SJCRH30 (cell line): ENCODE data around the gene MAP3K5. TPM values are rescaled to one million over a fixed set of nuclear protein-coding genes. Genes with fewer than 3 reads are reported as not detected.

ENCODE experiments used
- DNase-seq, 2 experiments: peaks; one replicate each; pipeline ENCODE4 v3.0.0-alpha.2; 2015 to 2020
- H3K27ac ChIP-seq: fragments of 250-450 bp; sonication (Bioruptor Pico); 2 replicates; pipeline ENCODE4 v1.5.1; 2020; ENCODE audit warnings: mild to moderate bottlenecking, moderate library complexity
- H3K27me3 ChIP-seq: fragments of 250-450 bp; sonication (Bioruptor Pico); 2 replicates; pipeline ENCODE4 v1.5.1; 2020; ENCODE audit warnings: mild to moderate bottlenecking, moderate library complexity
- H3K36me3 ChIP-seq: fragments of 250-450 bp; sonication (Bioruptor Pico); 2 replicates; pipeline ENCODE4 v1.5.1; 2020; ENCODE audit warnings: mild to moderate bottlenecking, moderate library complexity
- H3K4me1 ChIP-seq: fragments of 250-450 bp; sonication (Bioruptor Pico); 2 replicates; pipeline ENCODE4 v1.5.1; 2020; ENCODE audit warnings: mild to moderate bottlenecking, moderate library complexity
- H3K4me3 ChIP-seq: fragments of 250-450 bp; sonication (Bioruptor Pico); 2 replicates; pipeline ENCODE4 v1.5.1; 2020; ENCODE audit warnings: mild to moderate bottlenecking, moderate library complexity
- H3K9me3 ChIP-seq: fragments of 250-450 bp; sonication (Bioruptor Pico); replicated peaks from 2 replicates; pipeline ENCODE4 v1.5.1; 2020; ENCODE audit warnings: mild to moderate bottlenecking, moderate library complexity
- total RNA-seq: library from RNA; depleted of rRNA; stranded (reverse); fragments of >200 nt; shearing (Covaris generic); gene quantifications from 2 replicates; pipeline ENCODE4 v1.2.3, GENCODE V29; 2014

Gene MAP3K5
- total RNA-seq, 1 experiment from 2014 or later = 15.9 TPM

DNA sequence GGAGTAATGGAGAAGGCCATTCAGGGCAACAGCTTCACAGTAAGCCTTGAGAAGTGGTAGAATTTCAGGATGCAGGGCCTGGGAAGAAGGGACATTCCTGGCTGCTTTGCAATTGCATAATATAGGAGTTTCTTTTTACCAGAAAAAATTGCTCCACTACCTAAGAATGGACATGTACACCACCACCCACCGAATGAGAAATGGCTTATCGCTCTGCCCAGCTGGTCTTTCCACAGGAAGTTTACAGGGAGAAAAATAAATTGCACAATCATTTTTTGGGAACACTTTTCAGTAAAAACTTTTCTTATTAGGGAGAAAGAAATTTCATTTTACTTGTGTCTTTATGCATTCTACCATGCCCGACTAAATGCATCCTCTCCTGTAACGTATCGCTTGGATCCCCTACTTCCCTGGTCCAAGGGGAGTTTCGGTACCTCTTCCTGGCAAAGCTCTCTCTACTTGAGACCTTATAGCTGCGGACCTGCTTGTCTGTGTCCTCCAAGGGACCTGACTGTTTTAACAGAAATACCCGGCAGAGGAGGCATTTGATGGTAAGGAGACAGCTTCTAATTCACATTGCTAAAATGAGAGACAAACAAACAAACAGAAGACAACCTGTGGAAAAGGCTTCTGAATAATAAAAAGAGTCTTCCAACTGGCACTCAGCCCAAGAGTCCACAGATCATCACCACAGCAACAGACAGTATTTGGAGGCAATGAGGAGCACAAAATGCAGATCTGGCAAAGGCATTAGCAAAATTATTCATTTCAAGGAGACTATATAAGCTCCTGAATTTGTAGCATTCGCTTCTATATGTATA lies 54.2 kb downstream of the MAP3K5 start:
- Histone ChIP-seq H3K36me3 (no peaks in the 10 kb centered on the region), H3K27me3 (no peaks in the 10 kb centered on the region), H3K27ac (no peak overlapping the region), H3K4me3 (no peak overlapping the region), H3K4me1 (no peaks in the 10 kb centered on the region), H3K9me3 (no peaks in the 10 kb centered on the region)
- no peak for DNase-seq

DNA sequence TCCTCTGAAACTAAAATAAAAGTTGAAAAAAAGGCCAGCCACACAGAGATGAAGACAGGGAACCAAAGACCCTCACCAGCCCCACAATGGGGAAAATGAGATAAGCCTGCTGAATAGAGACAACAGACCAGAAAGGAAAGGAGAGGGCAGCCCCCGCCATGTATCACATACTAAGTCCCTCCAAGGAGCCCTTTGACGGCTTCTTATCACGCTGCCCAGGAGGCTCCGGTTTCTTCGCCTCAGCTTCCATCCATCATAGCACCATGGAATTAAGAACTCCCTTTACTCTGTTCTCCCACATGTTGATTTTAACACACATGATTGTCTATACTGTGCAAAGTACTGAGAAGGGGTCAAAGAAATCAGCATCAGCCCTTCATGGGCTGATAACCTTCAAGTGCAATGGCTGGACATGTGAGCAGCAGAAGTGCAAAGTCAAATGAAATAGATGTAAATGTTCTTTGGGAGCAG lies 54.9 kb downstream of the MAP3K5 start:
- no peak overlapping the region for H3K27ac ChIP-seq
- H3K4me3 ChIP-seq = no peak overlapping the region
- no peaks in the 10 kb centered on the region for H3K4me1 ChIP-seq
- H3K9me3 ChIP-seq = no peaks in the 10 kb centered on the region
- no peak for DNase-seq
- no peaks in the 10 kb centered on the region for H3K36me3 ChIP-seq
- no peaks in the 10 kb centered on the region for H3K27me3 ChIP-seq

DNA sequence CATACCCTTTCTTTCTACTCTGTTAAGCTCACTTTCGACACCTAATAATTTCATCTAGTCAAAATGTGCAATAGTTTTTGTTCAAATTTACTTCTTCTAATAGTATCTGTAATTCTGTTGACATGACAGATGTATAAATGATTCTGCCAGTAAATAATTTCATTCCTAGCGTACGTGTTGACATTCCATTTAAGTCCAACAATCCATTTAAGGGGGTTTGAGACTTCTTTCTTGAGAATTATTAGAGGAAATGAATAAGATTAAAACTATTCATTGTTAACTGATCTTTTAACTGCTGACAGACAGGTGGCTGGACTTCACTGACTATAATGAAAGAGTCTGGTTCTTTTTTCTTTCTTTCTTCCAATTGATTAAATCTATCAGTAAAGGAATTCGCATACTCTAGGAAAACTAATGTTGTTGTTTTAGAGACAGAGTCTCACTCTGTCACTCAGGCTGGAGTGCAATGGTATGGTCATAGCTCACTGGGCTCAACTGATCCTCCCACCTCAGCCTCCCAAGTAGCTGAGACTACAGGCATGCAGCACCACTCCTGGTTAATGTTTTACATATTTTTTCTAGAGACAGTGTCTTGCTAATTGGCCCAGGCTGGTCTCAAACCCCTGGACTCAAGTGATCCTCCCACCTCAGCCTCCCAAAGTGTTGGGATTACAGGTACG lies 55.9 kb downstream of the MAP3K5 start:
- H3K9me3 ChIP-seq = no peaks in the 10 kb centered on the region
- no peaks in the 10 kb centered on the region for H3K27me3 ChIP-seq
- H3K4me1 ChIP-seq = no peaks in the 10 kb centered on the region
- H3K36me3 ChIP-seq = no peaks in the 10 kb centered on the region
- H3K4me3 ChIP-seq = no peak overlapping the region
- no peak for DNase-seq
- no peak overlapping the region for H3K27ac ChIP-seq

DNA sequence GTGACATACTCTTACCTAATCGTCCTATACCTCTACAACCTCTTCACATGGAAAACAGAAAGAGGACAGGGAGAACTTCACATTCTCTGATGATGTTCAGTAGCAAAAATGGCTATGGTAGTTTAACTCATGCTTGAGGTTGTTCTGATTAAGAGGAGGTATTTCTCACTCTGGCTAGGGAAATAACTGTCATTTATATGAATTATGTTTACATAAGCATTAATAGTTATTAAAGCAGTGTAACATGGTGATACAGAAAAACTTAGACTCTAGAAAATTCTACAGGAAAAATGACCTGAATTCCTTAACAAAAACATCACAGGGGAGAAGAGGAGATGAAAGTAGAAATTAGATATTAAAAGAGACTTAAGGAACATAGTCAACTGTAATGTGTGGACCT lies 57.3 kb downstream of the MAP3K5 start:
- no peak overlapping the region for H3K27ac ChIP-seq
- no peaks in the 10 kb centered on the region for H3K27me3 ChIP-seq
- no peaks in the 10 kb centered on the region for H3K36me3 ChIP-seq
- H3K4me1 ChIP-seq = no peaks in the 10 kb centered on the region
- H3K4me3 ChIP-seq = no peak overlapping the region
- H3K9me3 ChIP-seq = no peaks in the 10 kb centered on the region
- DNase-seq = no peak

DNA sequence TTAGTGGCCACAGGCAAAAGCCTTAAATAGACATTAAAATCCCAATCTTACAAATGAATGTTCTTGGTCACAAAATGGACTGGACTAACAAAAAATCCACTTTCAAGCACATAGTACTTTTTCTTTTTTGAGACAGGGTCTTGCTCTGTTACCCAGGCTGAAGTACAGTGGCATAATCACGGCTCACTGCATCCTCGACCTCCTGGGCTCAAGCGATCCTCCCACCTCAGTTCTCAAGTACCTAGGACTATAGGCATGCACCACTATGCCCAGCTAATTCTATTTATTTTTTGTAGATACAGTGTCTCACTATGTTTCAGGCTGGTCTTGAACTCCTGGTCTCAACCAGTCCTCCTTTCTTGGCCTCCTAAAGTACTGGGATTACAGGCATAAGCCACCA lies 59.4 kb downstream of the MAP3K5 start:
- H3K4me3 ChIP-seq = no peak overlapping the region
- H3K36me3 ChIP-seq = no peaks in the 10 kb centered on the region
- no peak overlapping the region for H3K27ac ChIP-seq
- H3K9me3 ChIP-seq = no peaks in the 10 kb centered on the region
- no peaks in the 10 kb centered on the region for H3K27me3 ChIP-seq
- H3K4me1 ChIP-seq = no peaks in the 10 kb centered on the region
- DNase-seq = no peak

DNA sequence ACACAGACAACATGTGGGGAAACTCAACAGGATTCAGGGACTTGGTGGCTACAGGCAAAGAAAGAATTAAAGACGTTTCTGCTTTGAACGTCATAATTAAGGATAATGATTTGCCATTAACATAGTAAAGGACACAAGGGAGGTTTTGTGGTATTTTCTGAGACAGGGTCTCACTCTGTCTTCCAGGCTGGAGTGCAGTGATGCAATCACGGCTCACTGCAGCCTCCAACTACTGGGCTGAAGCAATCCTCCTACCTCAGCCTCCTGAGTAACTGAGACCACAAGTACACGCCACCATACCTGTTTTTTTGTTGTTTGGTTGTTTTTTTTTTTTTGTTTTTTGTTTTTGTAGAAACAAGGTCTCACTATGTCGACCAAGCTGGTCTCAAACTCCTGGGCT lies 62.4 kb downstream of the MAP3K5 start:
- Histone ChIP-seq H3K4me1 (peaks cover 1% of the 10 kb centered on the region), H3K4me3 (no peak overlapping the region), H3K9me3 (peaks cover 4% of the 10 kb centered on the region; the same call in 1 of the 2 replicates), H3K36me3 (no peaks in the 10 kb centered on the region; the same call in 1 of the 2 replicates), H3K27me3 (no peaks in the 10 kb centered on the region), H3K27ac (no peak overlapping the region)
- DNase-seq = no peak

DNA sequence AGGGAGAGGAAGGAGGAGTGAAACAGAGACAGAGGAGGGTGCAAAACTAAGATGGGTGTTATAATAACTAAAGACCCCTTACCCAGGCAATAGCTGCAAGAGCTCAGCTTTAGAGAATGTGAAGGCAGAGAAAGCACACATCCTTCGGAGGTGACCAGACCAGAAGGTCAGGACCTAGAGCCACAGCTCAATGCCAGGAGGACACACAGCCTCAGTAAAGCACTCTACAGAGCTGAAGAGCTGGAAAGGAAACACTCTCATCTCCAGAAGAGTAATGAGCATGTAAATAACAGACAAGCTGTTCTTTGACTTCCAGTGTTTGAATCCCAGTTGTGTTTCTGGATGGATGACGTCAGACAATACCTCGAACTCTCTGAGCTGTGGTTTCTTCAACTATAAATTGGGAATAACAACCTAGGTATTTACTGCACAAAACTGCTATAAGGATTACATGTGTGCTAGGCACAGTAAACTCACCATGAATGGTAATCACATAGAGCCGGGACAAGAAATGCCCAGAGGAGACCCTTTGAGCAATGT lies 63.2 kb downstream of the MAP3K5 start:
- H3K4me3 ChIP-seq = no peak overlapping the region
- peaks cover 9% of the 10 kb centered on the region for H3K4me1 ChIP-seq
- peaks cover 4% of the 10 kb centered on the region; the same call in 1 of the 2 replicates for H3K9me3 ChIP-seq
- H3K27ac ChIP-seq = no peak overlapping the region
- no peak for DNase-seq
- no peaks in the 10 kb centered on the region; the same call in 1 of the 2 replicates for H3K36me3 ChIP-seq
- no peaks in the 10 kb centered on the region for H3K27me3 ChIP-seq

DNA sequence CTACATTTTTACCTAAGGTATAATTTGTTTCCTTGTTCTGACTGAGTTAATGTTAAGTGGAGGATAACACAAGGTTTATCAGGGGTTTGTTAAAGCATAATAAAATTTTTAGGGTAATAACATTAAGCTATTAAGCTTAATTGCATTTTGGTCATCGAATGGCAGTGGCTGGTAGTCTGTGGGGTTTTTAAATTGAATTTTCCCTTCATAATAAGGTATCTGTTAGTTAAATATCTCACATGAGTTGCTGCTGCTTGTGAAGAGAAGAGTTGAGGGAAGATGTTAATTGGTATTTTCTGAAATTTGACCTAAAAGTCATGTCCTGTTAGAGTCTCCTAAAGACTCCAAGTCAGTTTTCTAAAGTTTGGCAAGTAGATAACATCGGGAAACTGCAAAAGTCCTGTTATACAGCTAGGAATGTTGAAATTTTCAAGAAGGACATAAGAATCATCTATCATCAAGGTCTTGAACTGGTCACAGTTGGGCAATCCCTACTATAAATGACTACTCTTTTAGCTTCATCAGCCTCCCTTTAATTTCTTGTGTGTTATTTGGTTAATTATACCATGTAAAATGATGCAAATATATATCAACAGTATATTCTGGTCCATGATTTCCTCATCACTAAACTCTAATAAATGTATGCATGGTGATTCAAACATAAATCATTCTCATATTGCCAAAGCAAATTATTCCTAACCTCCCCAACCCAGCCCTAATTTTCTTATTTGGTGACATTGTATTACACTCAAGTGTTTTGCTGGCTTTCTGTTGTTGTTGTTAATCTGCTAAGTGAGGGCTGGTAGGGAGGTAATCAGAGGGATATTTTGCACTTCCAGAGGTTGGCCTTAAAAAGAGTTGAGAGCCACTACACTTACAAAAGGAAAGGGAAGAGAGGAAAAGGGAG lies 64.0 kb downstream of the MAP3K5 start:
- no peaks in the 10 kb centered on the region for H3K27me3 ChIP-seq
- peaks cover 15% of the 10 kb centered on the region for H3K4me1 ChIP-seq
- no peak for DNase-seq
- H3K36me3 ChIP-seq = no peaks in the 10 kb centered on the region; the same call in 1 of the 2 replicates
- H3K27ac ChIP-seq = no peak overlapping the region
- H3K9me3 ChIP-seq = peaks cover 4% of the 10 kb centered on the region; the same call in 1 of the 2 replicates
- H3K4me3 ChIP-seq = no peak overlapping the region

DNA sequence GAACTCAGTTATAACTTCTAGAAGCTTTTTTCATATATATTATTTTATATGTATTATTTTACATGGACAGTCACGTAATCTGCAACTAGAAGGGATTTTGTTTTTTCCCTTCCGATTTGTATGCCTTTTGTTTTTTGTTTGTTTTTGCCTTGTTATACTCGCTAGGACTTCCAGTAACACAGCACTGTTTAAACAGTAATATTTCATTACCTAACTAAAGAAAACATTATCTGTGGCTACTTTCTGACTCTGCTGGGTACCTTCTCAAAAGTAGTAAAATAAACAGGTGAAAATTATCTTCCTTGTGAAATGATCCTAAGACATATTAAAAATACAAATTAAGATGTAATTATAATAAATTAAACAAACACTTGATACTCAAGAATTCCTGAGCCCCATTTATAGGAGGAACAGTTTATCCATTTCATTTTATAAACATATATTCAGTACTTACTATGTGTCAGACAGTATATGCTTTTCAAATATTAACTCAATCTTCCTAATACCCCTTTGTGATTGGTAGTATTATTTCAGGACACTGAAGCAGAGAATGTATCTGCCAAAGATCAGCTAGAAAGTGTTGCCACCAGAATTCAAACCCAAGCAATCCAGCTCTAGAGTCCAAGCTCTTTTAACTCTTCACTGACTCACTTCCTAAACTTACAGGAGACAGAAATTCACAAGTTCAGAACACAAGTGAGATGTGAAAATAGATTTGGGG lies 65.3 kb downstream of the MAP3K5 start:
- DNase-seq = no peak
- H3K27me3 ChIP-seq = no peaks in the 10 kb centered on the region
- peaks cover 20% of the 10 kb centered on the region for H3K4me1 ChIP-seq
- no peak overlapping the region for H3K27ac ChIP-seq
- H3K36me3 ChIP-seq = no peaks in the 10 kb centered on the region; the same call in 1 of the 2 replicates
- no peak overlapping the region for H3K4me3 ChIP-seq
- peaks cover 4% of the 10 kb centered on the region; the same call in 1 of the 2 replicates for H3K9me3 ChIP-seq

DNA sequence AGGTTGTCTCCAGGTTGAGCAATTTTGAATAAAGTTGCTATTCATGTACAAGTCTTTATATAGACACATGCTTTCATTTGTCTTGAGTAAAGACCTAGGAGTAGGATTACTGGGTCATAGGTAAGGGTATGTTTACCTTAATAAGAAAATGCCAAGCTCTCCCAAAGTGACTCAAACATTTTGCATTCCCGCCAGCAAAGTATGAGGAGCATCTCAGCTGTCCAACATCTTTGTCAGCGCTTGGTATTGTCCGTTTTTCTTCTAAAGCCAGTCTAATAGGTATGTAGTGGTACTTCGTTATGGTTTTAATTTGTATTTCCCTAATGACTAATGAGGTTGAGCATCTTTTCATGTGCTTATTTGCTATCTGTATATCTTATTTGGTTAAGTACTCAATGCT lies 67.2 kb downstream of the MAP3K5 start:
- H3K36me3 ChIP-seq = peaks cover 2% of the 10 kb centered on the region; the same call in 1 of the 2 replicates
- H3K27ac ChIP-seq = peak overlapping the region; percentile 99
- peaks cover 9% of the 10 kb centered on the region; the same call in 1 of the 2 replicates for H3K9me3 ChIP-seq
- H3K4me1 ChIP-seq = peaks cover 20% of the 10 kb centered on the region
- H3K4me3 ChIP-seq = no peak overlapping the region
- DNase-seq = no peak
- H3K27me3 ChIP-seq = no peaks in the 10 kb centered on the region

DNA sequence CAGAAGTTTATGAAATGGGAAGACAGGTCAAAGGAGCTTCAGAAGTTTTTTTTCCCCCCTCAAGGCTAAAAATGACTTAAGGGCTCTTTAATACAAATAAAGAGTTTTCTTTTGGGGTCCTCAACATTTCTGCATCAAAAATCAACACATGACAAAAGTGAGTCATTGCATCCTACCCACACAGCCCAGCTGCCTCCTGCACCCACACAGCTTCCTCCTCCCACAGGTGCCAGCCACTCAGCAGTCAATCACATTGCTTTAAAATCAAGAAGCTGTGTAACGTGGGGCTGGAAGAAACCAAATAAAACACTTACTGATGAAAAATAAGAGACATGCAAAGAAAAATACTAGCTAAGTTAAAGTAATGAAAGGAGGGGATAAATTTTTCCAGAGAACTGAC lies 68.5 kb downstream of the MAP3K5 start:
- H3K27me3 ChIP-seq = no peaks in the 10 kb centered on the region
- H3K4me3 ChIP-seq = no peak overlapping the region
- peaks cover 20% of the 10 kb centered on the region for H3K4me1 ChIP-seq
- H3K9me3 ChIP-seq = peaks cover 9% of the 10 kb centered on the region; the same call in 1 of the 2 replicates
- peak overlapping the region; percentile 99 for H3K27ac ChIP-seq
- peak; percentile 89 to 91 for DNase-seq
- H3K36me3 ChIP-seq = peaks cover 2% of the 10 kb centered on the region; the same call in 1 of the 2 replicates

DNA sequence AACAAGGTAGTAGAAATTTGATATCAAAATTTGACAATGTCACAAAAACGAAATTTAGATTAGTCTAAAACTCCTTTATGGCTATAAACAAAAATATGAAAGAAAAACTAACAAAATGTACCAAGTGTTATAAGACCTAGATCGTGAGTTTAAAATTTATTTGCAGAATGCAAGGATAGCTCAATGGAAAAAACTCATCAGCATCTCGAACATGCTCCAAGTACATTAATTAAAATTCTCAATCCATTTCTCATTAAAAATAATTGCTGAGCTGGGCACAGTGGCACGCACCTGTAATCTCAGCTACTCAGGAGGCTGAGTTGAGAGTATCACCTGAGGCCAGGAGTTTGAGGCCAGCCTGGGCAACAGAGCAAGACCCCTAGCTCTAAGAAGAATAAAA lies 70.8 kb downstream of the MAP3K5 start:
- Histone ChIP-seq H3K36me3 (0 out of 2 replicates have a peak, but pooled peaks cover 2% of the 10 kb centered on the region), H3K9me3 (peaks cover 9% of the 10 kb centered on the region; the same call in 1 of the 2 replicates), H3K4me3 (no peak overlapping the region), H3K4me1 (peaks cover 27% of the 10 kb centered on the region), H3K27me3 (no peaks in the 10 kb centered on the region), H3K27ac (no peak overlapping the region)
- DNase-seq = no peak

DNA sequence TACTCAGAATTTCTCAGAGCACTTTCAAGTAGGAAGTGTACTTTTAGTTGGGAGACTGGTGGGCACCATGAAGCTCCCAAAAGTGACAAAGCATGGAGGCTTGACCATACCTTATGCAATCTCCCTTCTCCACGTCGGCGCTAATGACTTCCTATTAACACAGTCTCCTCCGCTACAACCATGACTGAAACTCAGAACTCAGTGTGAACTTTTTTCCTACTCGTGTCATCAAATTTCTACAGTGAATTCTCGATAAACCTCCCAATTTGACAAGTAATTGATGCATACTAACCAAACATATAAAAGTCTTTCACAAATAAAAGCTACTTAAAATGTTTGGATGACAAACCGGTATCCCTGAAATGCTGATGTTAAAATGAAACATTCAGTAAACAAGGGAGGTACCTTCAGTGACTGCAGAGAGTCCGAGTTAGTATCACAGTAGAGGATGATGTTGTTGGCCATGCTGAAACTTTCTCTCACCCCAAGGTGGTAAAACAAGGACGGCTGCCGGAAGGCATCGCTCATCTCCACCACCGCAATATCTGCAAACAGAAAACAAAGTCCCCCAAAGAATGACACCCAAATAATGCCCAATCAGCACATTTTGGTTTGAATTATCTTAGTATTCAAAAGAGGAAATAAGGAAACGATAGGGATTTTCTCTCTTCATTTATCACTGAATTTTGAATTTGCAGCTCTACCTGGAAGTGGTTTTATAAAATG lies 72.1 kb downstream of the MAP3K5 start:
- H3K9me3 ChIP-seq = peaks cover 8% of the 10 kb centered on the region; the same call in 1 of the 2 replicates
- H3K4me3 ChIP-seq = no peak overlapping the region
- DNase-seq = no peak
- peaks cover 27% of the 10 kb centered on the region for H3K4me1 ChIP-seq
- H3K36me3 ChIP-seq = 0 out of 2 replicates have a peak, but pooled peaks cover 2% of the 10 kb centered on the region
- H3K27ac ChIP-seq = no peak overlapping the region
- no peaks in the 10 kb centered on the region for H3K27me3 ChIP-seq
